ENCODE results near the gene CRACDL. TPM values are rescaled to one million over a fixed set of nuclear protein-coding genes. Genes with fewer than 3 reads are reported as not detected.

The CRACDL gene
- total RNA-seq, 1 donor from 2014 or later: 17.8 TPM

GRCh38 chr2:98931596-98931995, 4.4 kb downstream of the CRACDL start:
- ATAC-seq (no peak), DNase-seq (no peak)
- no peak overlapping the region for H3K4me3 ChIP-seq
- H3K36me3 ChIP-seq: no peaks in the 10 kb centered on the region
- peaks cover 21% of the 10 kb centered on the region for H3K27me3 ChIP-seq (ENCODE audit: low read depth)
- no peak overlapping the region for H3K27ac ChIP-seq
- H3K4me1 ChIP-seq: peaks cover 9% of the 10 kb centered on the region
- no peak for TF ChIP-seq CTCF (IDR thresholded peaks at IDR 0.05)
- intact Hi-C loops (cut with DNase I): no loop called here
- H3K9me3 ChIP-seq: no peaks in the 10 kb centered on the region

GRCh38 chr2:98929920-98930319, 6.1 kb downstream of the CRACDL start:
- ATAC-seq (no peak), DNase-seq (no peak)
- Histone ChIP-seq H3K9me3 (no peaks in the 10 kb centered on the region), H3K4me1 (no peaks in the 10 kb centered on the region), H3K4me3 (no peak overlapping the region), H3K27me3 (ENCODE audit: low read depth) (peaks cover 6% of the 10 kb centered on the region), H3K36me3 (no peaks in the 10 kb centered on the region), H3K27ac (no peak overlapping the region)
- no peak for TF ChIP-seq CTCF (IDR thresholded peaks at IDR 0.05)
- intact Hi-C loops (cut with DNase I): no loop called here

GRCh38 chr2:98928242-98928641, 7.8 kb downstream of the CRACDL start:
- H3K27me3 ChIP-seq (ENCODE audit: low read depth): peaks cover 4% of the 10 kb centered on the region
- H3K36me3 ChIP-seq: no peaks in the 10 kb centered on the region
- no peak overlapping the region for H3K27ac ChIP-seq
- intact Hi-C loops (cut with DNase I): no loop called here
- DNase-seq (no peak), ATAC-seq (no peak)
- no peak for TF ChIP-seq CTCF (IDR thresholded peaks at IDR 0.05)
- no peaks in the 10 kb centered on the region for H3K4me1 ChIP-seq
- H3K4me3 ChIP-seq: no peak overlapping the region
- H3K9me3 ChIP-seq: peaks cover 6% of the 10 kb centered on the region

- no peak overlapping the region for H3K4me3 ChIP-seq
- ATAC-seq (no peak), DNase-seq (no peak)
- no peak overlapping the region for H3K27ac ChIP-seq
- peaks cover 6% of the 10 kb centered on the region for H3K9me3 ChIP-seq
- TF ChIP-seq CTCF (IDR thresholded peaks at IDR 0.05): no peak
- H3K27me3 ChIP-seq (ENCODE audit: low read depth): peaks cover 4% of the 10 kb centered on the region
- no peaks in the 10 kb centered on the region for H3K4me1 ChIP-seq
- intact Hi-C loops (cut with DNase I): no loop called here
- no peaks in the 10 kb centered on the region for H3K36me3 ChIP-seq
These were observed 9.0 kb downstream of the CRACDL start for GRCh38 chr2:98927027-98927426.

GRCh38 chr2:98926601-98927000, 9.4 kb downstream of the CRACDL start:
- TF ChIP-seq CTCF (IDR thresholded peaks at IDR 0.05): no peak
- Histone ChIP-seq H3K27ac (no peak overlapping the region), H3K4me1 (no peaks in the 10 kb centered on the region), H3K4me3 (no peak overlapping the region), H3K36me3 (no peaks in the 10 kb centered on the region), H3K9me3 (peaks cover 6% of the 10 kb centered on the region), H3K27me3 (ENCODE audit: low read depth) (peaks cover 4% of the 10 kb centered on the region)
- ATAC-seq: no peak
- intact Hi-C loops (cut with DNase I): no loop called here
- DNase-seq: no peak

GRCh38 chr2:98924910-98925309, 11.1 kb downstream of the CRACDL start:
- TF ChIP-seq CTCF (IDR thresholded peaks at IDR 0.05): no peak
- Histone ChIP-seq H3K27me3 (ENCODE audit: low read depth) (no peaks in the 10 kb centered on the region), H3K36me3 (no peaks in the 10 kb centered on the region), H3K27ac (no peak overlapping the region), H3K4me3 (no peak overlapping the region), H3K4me1 (no peaks in the 10 kb centered on the region), H3K9me3 (peaks cover 6% of the 10 kb centered on the region)
- no peak for DNase-seq
- intact Hi-C loops (cut with DNase I): no loop called here
- no peak for ATAC-seq

All from lower lobe of right lung (tissue), 2 donors.